Measurements from ENCODE around the gene EHD1. TPM values are rescaled to one million over a fixed set of nuclear protein-coding genes. Genes with fewer than 3 reads are reported as not detected.

The EHD1 gene
- total RNA-seq, 1 donor from 2014 or later = 60.4 TPM

DNA sequence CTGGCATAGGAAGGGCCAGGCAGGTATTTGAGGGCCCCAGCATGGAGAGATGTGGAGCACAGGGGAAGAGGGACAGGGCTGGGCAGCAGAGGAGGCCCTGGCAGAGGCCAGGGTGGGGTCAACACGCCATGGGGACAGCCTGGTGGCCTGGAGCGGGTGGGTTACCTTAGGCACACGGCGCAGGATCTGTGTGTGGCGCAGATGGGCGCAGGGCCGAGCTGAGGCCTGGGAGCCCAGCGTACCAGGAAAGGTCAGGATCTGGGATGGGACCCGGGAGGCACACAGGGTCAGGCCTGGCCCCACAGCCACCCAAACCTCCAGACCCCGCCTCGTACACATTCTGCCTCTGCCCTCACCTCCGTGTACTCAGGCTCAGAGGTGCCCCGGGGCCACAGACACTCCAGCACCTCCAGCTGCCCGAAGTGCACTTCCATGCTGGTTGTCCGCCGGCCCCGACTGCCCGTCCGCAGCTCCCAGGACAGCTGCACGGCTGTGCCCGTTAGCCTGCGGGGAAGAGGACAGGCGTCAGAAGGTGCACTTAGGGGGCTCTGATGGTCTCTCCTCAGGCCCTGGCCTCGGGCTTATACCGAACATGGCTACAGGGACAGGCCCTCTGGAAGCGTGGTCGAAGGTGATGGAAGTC, 32.2 kb upstream of the EHD1 start:
- no peak for DNase-seq (ENCODE audit: low read depth)

GRCh38 chr11:64909653-64910343, 31.4 kb upstream of the EHD1 start:
- no peak for DNase-seq (ENCODE audit: low read depth)

DNA sequence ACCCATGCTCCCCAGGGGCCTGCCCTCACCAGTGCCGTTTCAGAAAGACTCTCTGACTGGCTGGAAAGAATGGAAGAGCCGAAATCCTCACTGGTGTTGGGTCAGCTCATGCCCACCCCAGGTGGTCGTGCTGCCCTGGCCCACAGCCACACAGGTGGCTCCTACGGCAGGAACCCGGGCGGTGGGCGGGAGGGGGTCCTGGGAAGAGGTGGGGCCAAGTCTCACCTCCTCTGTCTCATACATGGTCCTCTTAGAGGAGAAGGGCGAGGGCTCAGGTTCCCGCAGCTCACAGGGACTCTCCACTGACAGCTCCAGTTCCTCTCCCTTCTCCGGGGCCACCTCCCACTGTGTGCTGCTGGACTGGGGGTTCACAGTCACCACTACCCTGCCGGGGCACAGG, 30.3 kb upstream of the EHD1 start:
- DNase-seq (ENCODE audit: low read depth) = no peak

- no peak for DNase-seq (ENCODE audit: low read depth)
Observed at GRCh38 chr11:64906314-64906635, 27.9 kb upstream of the EHD1 start.

GRCh38 chr11:64905516-64906313, 27.3 kb upstream of the EHD1 start:
- DNase-seq (ENCODE audit: low read depth) = no peak

DNA sequence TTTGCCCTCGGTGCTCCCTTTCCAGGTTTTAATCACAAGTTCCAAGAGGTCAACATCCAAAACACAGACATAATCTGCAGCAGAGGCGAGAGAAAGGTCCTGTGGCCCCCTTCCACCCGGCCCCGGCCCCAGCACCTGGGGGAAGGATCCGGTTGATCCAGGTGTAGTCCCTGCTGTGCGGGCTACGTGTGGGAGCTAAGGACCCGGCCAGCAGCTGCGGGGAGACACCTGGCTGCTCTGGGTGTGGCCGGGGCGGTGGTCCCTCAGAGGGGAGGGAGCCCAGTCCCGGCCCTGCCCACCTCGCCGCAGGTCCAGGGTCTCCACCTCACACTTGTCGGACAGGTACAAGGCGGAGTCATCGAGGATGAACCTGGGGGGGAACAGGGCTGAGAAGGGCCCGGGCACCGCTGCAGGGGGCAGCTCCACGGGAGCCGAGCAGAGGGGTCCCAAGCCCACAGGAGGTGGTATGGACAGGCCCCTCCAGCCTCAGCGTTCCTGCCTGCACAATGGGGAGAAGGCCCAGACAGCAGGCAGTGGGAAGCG, 24.9 kb upstream of the EHD1 start:
- DNase-seq (ENCODE audit: low read depth) = no peak

DNA sequence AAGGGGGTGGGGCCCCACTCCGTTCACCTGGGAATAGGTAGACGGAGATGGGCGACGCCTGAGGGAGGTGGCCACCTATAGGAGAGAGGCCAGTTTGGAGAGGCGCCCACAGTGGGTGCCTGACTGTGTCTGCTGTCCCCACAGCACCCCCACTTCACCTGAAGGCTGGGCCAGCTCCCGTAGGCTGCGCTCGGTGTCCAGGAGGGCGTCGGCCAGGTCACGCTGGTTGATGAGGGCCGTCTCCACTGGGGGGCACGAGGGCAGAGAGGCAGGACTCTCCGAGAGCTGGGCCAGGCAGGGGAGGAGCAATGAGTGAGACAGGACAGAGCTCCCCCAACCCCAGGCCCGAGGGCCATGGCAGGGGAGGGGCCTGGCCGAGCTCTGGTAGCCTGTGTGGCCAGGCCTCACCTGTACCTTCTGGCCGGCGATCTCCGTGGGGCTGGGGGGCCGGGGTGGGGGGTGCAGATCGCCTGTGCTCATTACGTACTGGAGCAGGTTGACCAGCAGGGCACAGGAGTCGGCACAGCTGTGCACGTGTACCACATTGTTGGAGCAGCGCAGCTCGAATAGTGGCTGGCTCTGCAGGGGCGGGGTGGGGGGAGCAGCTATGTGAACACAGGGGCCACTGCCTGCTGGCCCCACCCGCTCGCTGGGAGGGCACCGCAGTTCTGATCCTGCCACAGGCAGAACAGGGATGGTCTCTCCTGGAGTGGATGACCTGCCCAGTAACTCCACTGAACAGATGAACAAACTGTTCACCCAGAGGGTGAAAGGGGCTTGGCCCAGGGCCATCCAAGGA, 23.9 kb upstream of the EHD1 start:
- no peak for DNase-seq (ENCODE audit: low read depth)

DNA sequence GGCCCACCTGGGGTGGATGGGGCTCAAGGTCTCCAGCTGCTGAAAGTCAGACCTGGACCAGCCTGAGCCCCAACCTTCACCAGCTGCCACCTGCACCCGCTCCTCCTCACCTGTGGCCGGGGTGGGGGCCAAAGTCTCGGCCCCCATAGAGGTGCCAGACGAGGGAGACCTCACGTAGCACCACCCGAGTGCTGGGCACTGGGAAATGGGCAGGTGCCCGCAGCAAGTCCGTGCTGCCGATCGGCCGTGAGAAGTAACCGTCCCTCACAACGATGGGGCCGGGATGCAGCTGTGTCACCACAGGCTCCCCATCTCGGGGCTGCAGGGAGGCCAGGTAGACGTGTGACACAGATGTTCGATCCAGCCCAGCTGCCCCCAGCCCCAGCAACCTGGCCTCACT, 22.4 kb upstream of the EHD1 start:
- no peak for DNase-seq (ENCODE audit: low read depth)

DNA sequence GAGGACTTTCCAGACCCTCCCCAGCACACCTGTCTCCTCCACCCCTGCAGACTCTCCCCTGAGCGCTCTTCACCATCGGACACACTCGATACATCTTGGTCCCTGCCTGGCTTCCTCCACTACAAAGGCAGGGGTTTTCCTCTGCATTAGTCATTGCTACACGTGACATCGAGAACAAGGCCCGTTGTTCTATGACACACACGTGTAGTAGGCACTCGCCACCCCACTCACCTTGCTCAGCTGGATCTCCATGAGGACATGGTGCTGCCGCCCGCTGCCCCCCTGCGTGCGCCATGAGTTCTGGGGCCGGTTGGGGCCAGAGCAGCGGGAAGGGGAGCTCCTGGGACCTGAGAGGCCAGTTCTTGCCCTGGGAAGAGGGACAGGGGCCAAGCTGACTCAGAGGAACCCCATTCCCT, 21.9 kb upstream of the EHD1 start:
- DNase-seq (ENCODE audit: low read depth) = no peak

DNA sequence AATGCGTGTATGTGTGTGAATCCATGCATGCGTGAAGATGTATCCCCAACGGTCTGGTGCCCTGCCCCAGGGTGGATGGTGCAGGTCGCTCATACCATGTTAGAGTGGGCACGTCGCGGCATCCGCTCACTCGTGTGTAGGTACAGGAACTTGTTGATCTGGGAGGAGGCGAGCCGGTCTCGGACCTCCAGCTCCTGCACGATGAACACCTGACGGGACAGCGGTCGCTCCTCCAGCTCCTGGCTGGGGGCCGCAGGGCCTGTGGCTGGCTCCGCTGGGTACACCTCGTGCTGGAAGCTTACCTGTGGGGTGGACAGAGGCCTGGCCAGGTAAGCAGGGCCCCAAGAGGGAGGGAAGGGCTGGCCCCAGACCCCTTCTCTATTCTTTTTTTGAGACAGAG, 20.1 kb upstream of the EHD1 start:
- DNase-seq (ENCODE audit: low read depth) = no peak

- DNase-seq (ENCODE audit: low read depth) = no peak
Observed at GRCh38 chr11:64898076-64898445, 19.6 kb upstream of the EHD1 start.

DNA sequence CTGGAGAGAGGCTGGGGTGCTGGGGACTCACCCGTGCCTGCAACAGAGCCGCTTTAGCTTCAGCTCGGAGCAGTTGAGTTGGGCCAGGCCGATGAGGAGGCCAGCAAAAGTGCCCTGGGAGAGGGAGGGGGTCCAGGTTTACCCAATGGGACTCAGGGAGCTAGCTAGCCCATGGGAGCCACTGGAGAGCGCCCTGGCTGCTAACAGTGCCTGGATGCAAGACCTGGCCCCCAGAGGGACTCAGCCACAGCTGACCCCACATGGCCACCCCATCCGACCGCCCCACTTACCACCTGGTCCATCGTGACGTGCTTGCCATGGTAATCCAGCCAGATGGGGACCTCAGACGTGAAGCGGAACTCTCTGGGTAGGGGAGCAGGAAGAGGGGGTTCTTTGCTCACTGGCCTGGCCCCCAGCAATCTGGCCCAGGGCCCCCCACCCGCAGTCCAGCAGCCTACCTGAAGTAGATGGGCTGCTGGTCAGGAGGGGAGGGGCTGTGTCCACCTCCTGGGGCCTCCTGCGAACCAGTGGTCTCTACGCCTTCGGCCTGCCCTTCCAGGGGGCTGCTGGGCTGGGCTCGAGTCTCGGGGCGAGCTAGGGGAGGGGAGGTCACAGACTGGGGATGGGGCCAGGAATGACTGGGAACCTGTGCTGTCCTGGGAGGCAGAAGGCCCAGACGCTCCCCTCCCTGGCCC, 19.1 kb upstream of the EHD1 start:
- DNase-seq (ENCODE audit: low read depth) = no peak

DNA sequence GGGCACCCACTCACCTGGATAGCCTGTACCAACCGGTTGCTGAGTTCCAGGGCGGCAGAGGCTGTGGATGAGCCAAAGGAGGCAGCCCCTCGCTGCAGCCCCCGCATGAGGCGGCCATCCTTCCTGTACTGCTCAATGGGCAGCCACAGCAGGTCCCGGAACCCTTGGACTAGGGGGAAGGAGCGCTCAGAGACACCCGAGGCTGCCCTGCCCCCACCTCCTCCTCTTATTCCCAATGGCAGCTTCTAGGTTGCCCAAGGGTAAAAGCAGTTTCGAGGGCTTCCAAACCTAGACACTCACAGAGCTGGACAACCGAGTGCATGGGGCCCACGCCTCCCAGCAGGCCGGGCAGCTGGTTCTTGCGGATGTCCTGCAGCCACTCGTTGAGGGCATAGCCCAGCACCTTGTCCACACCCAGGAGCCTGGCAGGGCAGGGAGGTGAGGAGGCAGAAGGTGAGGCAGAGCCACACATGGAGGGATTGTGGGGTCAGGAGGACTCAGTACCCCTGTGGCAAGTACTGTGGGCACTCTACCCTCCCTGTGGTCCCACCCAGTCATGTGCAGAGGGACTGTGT, 18.1 kb upstream of the EHD1 start:
- no peak for DNase-seq (ENCODE audit: low read depth)

- no peak for DNase-seq (ENCODE audit: low read depth)
Observed at GRCh38 chr11:64894812-64895452, 16.5 kb upstream of the EHD1 start.

DNA sequence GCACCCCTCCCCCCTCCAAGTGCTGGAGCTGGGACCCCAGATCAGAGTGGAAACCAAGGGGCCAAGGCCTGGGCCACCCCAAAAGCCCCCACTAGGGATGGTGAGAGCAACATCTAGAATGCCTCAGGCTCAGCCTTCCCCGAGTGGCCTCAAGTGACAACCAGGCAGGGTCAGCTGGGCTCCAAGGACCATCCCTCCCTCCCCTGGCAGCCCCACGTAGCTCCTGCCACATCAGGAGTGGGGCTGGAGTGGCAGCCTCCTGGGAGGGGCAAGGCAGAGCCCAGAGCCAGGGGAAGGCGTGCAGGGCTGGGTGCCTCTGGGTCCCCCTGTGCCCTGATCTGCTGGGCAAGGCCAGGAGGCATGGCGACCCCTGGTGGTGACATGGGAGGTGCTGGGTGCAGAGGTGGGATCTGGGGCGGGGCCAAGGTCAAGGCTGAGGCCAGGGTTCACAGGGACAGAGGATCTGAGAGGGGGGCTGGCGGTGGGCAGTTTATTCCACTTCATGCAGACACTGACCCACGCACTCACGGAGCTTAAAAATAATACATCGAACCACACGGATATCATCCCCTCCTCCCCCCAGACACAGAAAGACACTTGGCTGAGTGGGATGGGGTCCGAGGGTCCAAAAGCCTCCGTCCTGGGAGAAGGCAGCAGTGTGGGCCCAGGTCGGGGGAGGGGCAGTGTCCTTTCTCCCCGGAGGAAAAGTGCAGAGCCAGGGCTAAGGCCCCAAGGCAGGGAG, 15.8 kb upstream of the EHD1 start:
- peak; percentile 83 for DNase-seq (ENCODE audit: low read depth)

- DNase-seq (ENCODE audit: low read depth) = peak; percentile 49
Observed at GRCh38 chr11:64893194-64894069, 15.0 kb upstream of the EHD1 start.

- DNase-seq (ENCODE audit: low read depth) = no peak
Observed at GRCh38 chr11:64892838-64893193, 14.4 kb upstream of the EHD1 start.

DNA sequence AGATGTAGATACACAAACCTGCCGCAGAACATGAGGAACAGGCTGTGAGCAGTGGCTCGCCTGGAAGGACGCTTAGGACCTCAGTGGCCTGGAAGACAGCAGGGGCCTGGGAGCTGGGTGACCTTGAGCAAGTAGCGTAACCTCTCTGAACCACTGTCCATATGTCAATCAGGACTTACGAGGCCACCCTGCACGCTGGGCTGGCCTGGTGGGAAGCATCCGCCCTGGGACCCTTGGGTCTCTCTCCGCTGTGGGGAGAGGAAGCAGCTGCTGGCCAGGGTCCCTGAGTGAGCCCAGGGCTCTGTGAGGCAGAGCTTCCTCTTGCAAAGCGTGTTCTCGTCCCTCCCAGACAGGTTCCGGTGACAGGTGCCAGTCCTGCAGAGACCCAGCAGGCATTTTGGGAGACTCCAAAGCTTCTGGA, 14.0 kb upstream of the EHD1 start:
- DNase-seq (ENCODE audit: low read depth) = no peak
